ENCODE measurements around the gene USP40.

DNA sequence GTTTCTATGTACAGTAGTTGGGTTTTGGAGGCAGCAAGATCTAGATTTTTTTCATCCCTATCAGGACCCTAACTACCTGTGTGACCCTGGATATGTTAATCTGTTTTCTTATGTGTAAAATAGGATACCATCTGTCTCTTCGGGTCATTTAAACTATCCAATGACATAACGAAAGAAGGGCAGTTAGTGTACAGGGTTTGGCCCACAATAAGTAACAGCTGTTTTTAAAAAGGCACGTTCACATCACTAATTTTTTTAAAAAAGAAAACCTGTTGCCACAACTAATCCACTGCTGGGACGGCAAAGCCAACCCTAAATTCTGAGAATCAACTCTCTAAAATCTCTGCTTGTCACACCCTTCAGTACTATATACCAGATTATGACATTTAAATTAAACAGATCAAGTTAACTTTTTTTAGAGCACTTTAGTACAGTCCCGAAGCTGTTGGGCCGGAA is 869 bp downstream of the USP40 start:
- TF ChIP-seq, protein P1, sequence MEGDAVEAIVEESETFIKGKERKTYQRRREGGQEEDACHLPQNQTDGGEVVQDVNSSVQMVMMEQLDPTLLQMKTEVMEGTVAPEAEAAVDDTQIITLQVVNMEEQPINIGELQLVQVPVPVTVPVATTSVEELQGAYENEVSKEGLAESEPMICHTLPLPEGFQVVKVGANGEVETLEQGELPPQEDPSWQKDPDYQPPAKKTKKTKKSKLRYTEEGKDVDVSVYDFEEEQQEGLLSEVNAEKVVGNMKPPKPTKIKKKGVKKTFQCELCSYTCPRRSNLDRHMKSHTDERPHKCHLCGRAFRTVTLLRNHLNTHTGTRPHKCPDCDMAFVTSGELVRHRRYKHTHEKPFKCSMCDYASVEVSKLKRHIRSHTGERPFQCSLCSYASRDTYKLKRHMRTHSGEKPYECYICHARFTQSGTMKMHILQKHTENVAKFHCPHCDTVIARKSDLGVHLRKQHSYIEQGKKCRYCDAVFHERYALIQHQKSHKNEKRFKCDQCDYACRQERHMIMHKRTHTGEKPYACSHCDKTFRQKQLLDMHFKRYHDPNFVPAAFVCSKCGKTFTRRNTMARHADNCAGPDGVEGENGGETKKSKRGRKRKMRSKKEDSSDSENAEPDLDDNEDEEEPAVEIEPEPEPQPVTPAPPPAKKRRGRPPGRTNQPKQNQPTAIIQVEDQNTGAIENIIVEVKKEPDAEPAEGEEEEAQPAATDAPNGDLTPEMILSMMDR (IDR thresholded peaks at IDR 0.05): no peak
- no peak for TF ChIP-seq POLR2A (IDR thresholded peaks at IDR 0.05)

Measured in testis (tissue), 2 donors.